Measurements from ENCODE around the gene TMEM182.

The TMEM182 gene

DNA sequence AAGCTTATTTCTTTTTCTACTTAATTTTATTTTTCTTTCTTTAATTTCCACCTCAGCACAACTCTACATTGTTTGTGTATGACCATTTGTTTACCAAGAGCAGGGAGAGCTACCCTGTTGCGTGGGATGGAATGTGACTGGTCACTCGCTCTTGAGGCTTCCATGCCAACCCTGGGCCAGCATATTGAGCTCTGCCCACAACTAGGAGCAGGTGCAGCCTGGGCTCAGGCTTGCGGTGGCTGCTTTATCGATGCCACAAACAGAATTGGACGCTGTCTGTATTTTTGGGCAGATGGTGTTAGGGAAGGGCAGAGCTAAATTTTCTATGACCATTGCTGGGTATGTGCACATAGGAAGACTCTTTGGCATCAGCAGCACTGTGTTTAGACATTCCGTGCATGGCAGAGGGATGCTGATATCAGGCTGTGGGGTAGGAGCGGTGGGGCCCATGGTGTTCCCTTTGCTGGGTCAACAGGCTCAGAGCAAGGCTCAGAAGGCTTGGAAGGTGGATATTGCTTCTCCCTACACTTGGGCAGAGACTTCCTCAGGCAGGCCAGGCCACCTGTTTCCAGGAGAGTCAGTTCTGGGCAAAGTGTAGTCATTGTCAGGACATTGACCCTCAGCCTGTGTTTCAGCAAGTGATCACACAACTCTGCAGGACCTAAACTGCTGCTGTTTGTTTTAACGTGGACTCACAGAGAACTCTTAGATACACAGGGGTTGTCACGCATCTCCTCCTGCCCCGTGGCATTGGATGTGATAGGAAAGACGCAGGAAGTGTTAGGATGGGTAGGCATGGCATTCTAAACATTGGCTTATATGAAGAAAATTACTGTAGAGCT lies 40.2 kb downstream of the TMEM182 start:
- no peak for DNase-seq (ENCODE audit: low read depth)

DNA sequence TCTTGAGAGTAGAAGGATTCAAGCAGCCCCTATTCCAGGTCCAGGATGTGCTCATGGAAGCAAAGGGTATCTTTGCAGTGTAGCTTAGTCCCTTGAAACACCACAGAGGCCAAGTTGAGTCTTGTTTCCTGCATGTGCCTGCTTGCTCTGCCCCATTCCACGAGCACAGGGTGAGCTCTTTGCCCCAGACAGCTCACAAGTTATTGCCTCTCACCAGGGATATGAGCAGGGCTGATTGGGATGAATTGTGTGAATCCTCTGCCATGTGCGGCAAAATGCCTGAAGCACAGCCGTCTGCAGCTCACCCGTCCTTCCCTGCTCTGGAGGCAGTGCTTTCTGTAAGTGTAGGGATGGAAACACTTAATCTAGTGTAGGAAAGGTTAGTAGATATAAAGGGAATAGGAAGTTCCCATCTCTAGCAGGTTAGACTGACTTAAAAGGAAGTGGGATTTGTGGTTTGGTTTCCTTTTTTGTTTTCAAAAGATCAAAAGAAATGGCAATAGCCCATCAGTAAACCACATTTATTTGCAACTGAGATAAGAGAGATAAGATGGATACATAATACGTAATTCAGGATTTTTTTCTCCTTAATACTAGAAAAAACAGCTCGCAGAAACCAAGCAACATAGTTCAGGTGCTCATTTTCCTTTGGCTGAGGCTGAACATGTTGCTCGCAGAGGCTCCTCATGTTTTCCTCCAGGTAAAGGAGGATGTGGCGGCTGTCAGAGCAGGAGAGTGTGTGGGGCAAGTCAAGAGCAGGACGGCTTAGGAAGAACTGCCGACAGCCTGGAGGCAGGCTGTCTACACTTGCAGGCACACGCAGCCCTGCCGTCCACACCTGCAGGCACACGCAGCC lies 41.4 kb downstream of the TMEM182 start:
- peak; percentile 45 for DNase-seq (ENCODE audit: low read depth)

GRCh38 chr2:102803897-102804217 lies 42.0 kb downstream of the TMEM182 start:
- no peak for DNase-seq (ENCODE audit: low read depth)

GRCh38 chr2:102806250-102806837 lies 44.5 kb downstream of the TMEM182 start:
- DNase-seq (ENCODE audit: low read depth) = peak; percentile 56

DNA sequence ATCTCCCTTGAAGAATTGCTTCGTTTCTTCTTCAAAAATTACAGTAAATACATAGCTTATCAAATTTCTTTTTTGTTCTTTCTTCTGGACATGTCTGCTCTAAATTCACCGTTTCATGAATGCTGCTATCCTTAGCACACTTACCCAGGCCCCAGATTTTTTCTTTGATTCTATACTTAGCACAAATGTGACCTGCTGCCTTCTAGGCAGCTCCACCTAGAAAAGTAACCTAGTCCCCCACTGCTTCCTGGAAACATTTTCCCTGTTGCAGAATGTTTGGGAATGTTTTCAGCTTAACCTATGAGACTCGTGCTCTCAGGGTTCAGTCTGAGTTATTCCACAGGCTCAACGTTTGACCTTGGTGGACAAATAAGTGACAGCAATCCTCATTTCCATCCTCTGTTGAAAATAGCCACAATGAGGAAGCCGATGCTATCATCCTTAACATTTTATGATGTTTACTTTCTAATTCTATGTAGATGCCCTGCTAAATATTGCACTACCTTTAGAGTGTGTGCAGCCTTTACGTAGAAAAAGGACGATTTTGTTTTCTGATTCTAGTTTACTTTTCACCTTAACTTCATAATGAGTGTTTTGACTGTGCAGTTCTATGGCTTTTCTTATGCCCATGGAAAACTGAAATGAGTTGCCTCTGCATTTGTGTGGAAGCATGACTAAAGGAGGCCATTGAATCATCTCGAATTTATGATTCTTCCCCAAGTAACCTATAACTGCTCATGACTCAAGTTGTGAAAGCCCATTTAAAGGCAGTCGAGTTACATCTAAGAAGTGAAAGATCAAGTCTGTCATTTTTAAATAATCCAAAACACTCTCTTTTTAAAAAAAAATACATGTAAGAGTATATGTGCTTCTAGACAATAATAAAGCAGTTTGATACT lies 47.7 kb downstream of the TMEM182 start:
- no peak for DNase-seq (ENCODE audit: low read depth)

GRCh38 chr2:102815285-102815684 lies 53.5 kb downstream of the TMEM182 start:
- DNase-seq (ENCODE audit: low read depth) = no peak

- DNase-seq (ENCODE audit: low read depth) = no peak
Measured at GRCh38 chr2:102826904-102827303, 65.1 kb downstream of the TMEM182 start.

GRCh38 chr2:102832789-102833188 lies 71.0 kb downstream of the TMEM182 start:
- DNase-seq (ENCODE audit: low read depth) = no peak

- no peak for DNase-seq (ENCODE audit: low read depth)
Measured at GRCh38 chr2:102834523-102835273, 72.9 kb downstream of the TMEM182 start.

DNA sequence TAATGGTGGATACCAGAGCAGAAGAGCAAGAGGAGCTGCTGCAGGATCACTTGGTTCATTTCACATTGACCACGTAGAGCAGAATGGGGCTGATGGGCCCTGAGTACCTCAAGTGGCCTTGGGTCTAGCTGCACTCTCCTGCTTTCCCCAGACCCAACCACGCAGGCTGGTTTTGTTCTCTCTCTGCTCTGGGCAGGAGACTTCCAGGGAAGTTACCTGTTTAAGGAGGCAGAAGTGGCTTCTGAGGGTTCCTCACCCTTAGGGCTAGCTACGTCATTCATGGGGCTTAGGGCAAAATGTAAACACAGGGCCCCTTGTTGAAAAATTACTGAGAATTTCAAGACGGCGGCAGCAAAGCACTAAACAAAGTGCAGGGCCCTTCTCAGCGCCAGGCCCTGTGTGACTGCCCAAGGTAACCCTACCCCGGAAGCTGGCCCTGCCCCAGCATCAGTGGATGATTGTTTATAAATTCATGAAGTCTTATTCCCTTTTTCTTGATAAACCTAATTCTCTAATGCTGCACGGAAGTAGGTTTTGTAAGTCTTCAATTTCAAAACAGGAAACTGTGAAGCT lies 75.9 kb downstream of the TMEM182 start:
- no peak for DNase-seq (ENCODE audit: low read depth)

DNA sequence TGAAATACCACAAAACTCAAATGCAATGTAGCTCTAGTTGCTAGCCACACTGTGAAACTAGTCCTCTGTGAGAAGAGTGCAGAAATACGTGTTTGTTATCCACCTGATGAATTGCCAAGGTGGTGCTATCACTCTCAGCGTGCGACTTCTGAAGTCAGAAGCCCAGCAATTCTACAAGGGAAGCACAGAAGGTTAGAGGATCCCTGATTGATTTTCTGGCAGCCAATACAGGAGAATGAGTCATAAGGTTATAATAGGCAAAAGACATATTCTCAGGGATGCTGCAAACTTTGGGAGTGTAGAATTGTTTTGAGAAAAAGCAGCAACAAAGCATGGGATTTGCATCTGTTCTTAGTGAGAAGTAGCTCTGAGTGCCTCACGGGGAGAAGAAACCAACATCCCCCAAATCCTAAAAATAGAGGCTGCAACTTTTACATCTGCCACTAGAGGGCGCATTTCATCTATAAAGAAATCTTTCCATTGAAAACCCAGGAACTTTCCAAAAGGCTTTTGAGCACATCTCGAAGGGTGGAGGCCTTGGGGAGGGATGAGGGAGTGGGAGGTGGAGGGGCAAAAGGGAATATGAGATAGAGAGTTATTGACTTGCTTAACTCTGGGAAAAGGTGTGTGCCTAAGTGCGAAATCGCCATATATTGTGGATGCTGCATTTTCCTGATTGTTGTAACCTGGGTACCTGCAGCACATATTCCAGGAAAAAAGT lies 78.0 kb downstream of the TMEM182 start:
- DNase-seq (ENCODE audit: low read depth) = peak; percentile 13

GRCh38 chr2:102841107-102841840 lies 79.4 kb downstream of the TMEM182 start:
- DNase-seq (ENCODE audit: low read depth) = peak; percentile 28

DNA sequence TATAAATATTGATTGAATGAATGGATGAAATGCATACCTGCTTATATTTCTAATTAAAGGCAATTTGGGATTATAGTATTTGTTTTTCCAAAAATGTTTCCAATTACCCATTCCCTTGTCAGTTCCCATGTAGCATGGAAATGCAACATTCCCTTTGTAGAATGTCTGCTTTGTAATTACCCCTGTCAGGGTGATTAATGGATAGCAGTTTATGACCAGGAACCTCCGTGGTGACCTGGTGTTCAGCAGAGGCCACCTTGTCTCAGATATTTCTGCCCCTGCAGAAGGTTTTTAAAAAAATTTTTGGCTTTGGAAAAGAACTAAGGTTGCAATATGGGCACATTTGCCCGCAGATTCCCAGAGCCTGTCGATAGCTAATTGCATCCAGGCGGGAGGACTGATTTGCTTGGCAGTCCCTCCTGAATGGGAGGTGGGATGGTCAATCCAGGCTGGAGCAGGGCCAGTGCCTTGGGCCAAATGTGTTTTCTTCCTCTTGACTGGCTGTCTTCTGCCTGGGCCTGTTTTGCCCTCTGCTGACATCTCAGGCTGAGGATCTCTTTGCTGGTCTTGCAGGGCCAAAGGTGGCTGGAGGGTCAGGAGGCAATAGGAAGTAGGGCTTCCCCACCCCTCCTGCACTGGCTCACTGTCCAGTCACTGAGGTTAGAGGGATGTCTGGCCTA lies 82.1 kb downstream of the TMEM182 start:
- no peak for DNase-seq (ENCODE audit: low read depth)

DNA sequence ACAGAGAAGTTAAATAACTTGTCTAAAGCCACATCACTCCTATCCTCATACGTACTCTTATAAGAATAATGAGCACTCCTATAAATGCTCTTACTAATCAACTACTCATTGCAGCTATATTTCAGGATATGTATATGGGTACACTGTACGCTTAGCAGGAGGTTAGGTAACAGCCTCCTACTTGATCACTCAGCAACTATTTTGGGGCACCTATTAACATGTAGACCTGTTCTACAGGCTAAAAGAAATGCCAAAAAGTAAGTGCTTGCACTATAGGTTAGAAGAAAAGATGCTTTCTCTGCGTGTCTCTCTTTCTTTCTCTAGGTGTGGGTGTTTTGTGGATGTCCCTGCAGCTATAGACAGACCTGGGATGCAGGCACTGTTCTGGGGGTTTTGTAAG lies 83.1 kb downstream of the TMEM182 start:
- DNase-seq (ENCODE audit: low read depth) = no peak

DNA sequence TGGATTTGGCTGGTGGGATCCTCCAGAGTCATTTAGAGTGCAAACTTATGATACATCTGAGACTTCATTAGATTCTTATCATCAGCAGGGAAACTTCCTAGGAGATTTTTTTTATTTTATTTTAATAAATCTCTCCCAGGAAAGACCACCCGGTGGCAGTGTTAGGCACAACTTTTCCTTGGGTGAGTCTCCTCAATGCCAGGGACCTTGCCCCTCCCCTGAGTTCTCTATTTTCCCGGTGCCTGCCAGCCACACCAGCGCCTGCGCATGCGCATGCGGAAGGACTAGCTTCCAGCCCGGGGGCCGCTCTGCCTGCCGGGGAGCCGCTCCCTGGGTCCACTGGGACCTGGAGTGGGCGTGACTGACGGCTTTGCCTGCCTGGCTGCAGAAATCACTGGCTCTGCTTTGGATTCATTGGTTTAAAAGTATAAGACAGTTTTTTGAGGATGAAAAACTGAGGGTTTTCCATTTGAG lies 86.6 kb downstream of the TMEM182 start:
- no peak for DNase-seq (ENCODE audit: low read depth)

DNA sequence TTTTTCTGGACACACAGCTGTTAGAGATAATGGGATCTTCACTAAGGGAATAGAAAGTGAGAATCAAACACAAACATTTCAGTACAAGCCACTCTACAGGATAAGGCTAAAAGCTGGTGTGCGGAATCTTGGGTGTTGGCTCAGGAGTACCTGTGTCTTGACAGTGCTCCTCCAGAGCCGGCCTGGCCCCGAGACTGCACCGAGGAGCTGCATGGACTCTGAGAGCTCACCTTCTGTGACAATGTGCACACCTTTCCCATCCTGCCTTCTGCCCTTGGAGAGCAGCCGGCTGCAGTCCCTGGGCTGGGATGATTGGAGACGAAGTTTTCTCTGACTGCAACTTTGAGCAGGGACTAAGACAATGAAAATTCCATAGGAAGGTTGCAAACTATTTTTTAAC lies 89.1 kb downstream of the TMEM182 start:
- DNase-seq (ENCODE audit: low read depth) = no peak

- DNase-seq (ENCODE audit: low read depth) = no peak
Measured at GRCh38 chr2:102852867-102853266, 91.0 kb downstream of the TMEM182 start.
